ENCODE data around the gene ZNF436.

ZNF436 gene

GRCh38 chr1:23416964-23417363 is 47.3 kb upstream of the ZNF436 start:
- DNase-seq (no peak), ATAC-seq (ENCODE audit: insufficient read depth, low read depth) (no peak)
- no peaks in the 10 kb centered on the region for H3K4me1 ChIP-seq (ENCODE audit: insufficient read depth, low read length)
- H3K36me3 ChIP-seq (ENCODE audit: insufficient read depth, low read length) = no peaks in the 10 kb centered on the region
- H3K4me3 ChIP-seq (ENCODE audit: low read depth in 1 of 2, low read length in 2 of 2) = no peak overlapping the region
- no peaks in the 10 kb centered on the region for H4K20me1 ChIP-seq (ENCODE audit: insufficient read depth, low read length)
- no peaks in the 10 kb centered on the region for H3K9me3 ChIP-seq (ENCODE audit: insufficient read depth, low read length, severe bottlenecking)
- no peak overlapping the region for H2AFZ ChIP-seq (ENCODE audit: low read depth, low read length)
- H3K9ac ChIP-seq (ENCODE audit: low read depth, low read length) = no peak overlapping the region
- H3K4me2 ChIP-seq (ENCODE audit: insufficient read depth, low read length) = no peak overlapping the region
- H3K27me3 ChIP-seq (ENCODE audit: insufficient read depth, low read length, poor library complexity) = peaks cover 12% of the 10 kb centered on the region
- no peak overlapping the region for H3K27ac ChIP-seq (ENCODE audit: low read length)
- H3K79me2 ChIP-seq (ENCODE audit: insufficient read depth, low read length) = no peaks in the 10 kb centered on the region
- TF ChIP-seq CTCF (IDR thresholded peaks at IDR 0.05; ENCODE audit: borderline replicate concordance, extremely low read depth, low read length, poor library complexity, severe bottlenecking) (no peak), EZH2 (IDR thresholded peaks at IDR 0.05; ENCODE audit: borderline replicate concordance, low read depth, low read length, severe bottlenecking) (no peak)

- ATAC-seq (ENCODE audit: insufficient read depth, low read depth) = no peak
- H3K9me3 ChIP-seq (ENCODE audit: insufficient read depth, low read length, severe bottlenecking) = no peaks in the 10 kb centered on the region
- H2AFZ ChIP-seq (ENCODE audit: low read depth, low read length) = no peak overlapping the region
- H3K79me2 ChIP-seq (ENCODE audit: insufficient read depth, low read length) = no peaks in the 10 kb centered on the region
- no peak overlapping the region for H3K4me3 ChIP-seq (ENCODE audit: low read depth in 1 of 2, low read length in 2 of 2)
- H3K4me1 ChIP-seq (ENCODE audit: insufficient read depth, low read length) = peaks cover 7% of the 10 kb centered on the region
- H3K9ac ChIP-seq (ENCODE audit: low read depth, low read length) = no peak overlapping the region
- H3K27me3 ChIP-seq (ENCODE audit: insufficient read depth, low read length, poor library complexity) = no peaks in the 10 kb centered on the region
- TF ChIP-seq EZH2 (IDR thresholded peaks at IDR 0.05; ENCODE audit: borderline replicate concordance, low read depth, low read length, severe bottlenecking) (no peak), CTCF (IDR thresholded peaks at IDR 0.05; ENCODE audit: borderline replicate concordance, extremely low read depth, low read length, poor library complexity, severe bottlenecking) (no peak)
- no peak for DNase-seq
- no peak overlapping the region for H3K27ac ChIP-seq (ENCODE audit: low read length)
- no peaks in the 10 kb centered on the region for H4K20me1 ChIP-seq (ENCODE audit: insufficient read depth, low read length)
- H3K36me3 ChIP-seq (ENCODE audit: insufficient read depth, low read length) = no peaks in the 10 kb centered on the region
- no peak overlapping the region for H3K4me2 ChIP-seq (ENCODE audit: insufficient read depth, low read length)
These were observed 39.2 kb upstream of the ZNF436 start for GRCh38 chr1:23408797-23409290.

DNA sequence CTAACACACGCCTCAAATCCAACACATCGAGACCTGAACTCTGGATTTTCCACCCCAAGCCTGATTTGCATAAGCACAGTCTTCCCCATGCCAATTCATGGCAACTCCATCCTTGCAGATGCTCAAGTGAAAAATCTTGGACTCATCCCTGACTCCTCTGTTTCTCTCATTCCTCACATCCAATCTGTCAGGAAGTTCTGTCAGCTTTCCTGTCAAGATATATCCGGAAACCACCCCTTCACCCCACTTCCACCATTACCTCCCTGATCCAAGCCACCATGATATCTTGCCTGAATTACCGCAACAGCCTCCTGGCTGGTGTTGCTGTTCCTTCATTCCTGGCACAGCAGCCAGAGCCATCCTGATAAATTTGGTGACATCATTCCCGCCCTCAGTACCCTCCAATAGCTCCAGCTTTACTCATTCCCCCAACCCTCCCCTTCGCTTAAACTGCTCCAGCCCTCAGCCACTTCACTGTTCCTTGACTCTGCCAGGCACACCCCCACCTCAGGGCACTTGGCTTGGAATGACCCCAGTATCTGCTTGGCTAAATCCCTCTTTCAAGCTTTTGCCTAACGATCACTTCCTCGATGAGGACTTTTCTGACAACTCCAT is 37.5 kb upstream of the ZNF436 start:
- Histone ChIP-seq H3K4me2 (ENCODE audit: insufficient read depth, low read length) (no peak overlapping the region), H3K79me2 (ENCODE audit: insufficient read depth, low read length) (no peaks in the 10 kb centered on the region), H2AFZ (ENCODE audit: low read depth, low read length) (no peak overlapping the region), H4K20me1 (ENCODE audit: insufficient read depth, low read length) (no peaks in the 10 kb centered on the region), H3K9ac (ENCODE audit: low read depth, low read length) (no peak overlapping the region), H3K4me3 (ENCODE audit: low read depth in 1 of 2, low read length in 2 of 2) (no peak overlapping the region), H3K36me3 (ENCODE audit: insufficient read depth, low read length) (no peaks in the 10 kb centered on the region), H3K9me3 (ENCODE audit: insufficient read depth, low read length, severe bottlenecking) (no peaks in the 10 kb centered on the region), H3K27me3 (ENCODE audit: insufficient read depth, low read length, poor library complexity) (no peaks in the 10 kb centered on the region), H3K27ac (ENCODE audit: low read length) (no peak overlapping the region), H3K4me1 (ENCODE audit: insufficient read depth, low read length) (peaks cover 13% of the 10 kb centered on the region)
- ATAC-seq (ENCODE audit: insufficient read depth, low read depth) (no peak), DNase-seq (no peak)
- TF ChIP-seq CTCF (IDR thresholded peaks at IDR 0.05; ENCODE audit: borderline replicate concordance, extremely low read depth, low read length, poor library complexity, severe bottlenecking) (no peak), EZH2 (IDR thresholded peaks at IDR 0.05; ENCODE audit: borderline replicate concordance, low read depth, low read length, severe bottlenecking) (no peak)
